Activated B cell treated with CpG ODN at 0.5 μM for 24 hours (primary cell): ENCODE measurements around the gene CACNA1E. TPM values are rescaled to one million over a fixed set of nuclear protein-coding genes. Genes with fewer than 3 reads are reported as not detected.

Experiments used
- ATAC-seq: fragments of 200-7000 bp; cut with Tn5 transposase; one replicate; pipeline ENCODE4 v1.10.0; 2021; ENCODE audit warnings: low read depth, mild to moderate bottlenecking, moderate library complexity
- CTCF ChIA-PET: fragments of 350-600 bp; sonication (Branson Sonifier 250); formaldehyde crosslinking; loops from one replicate; lab custom pipeline; 2021; ENCODE audit warnings: antibody characterized with exemption; lab: Charles Lee
- POLR2A ChIA-PET: fragments of 350-600 bp; sonication (Branson Sonifier 250); formaldehyde crosslinking; loops from one replicate; lab custom pipeline; 2021; ENCODE audit warnings: antibody characterized with exemption; lab: Charles Lee
- DNase-seq: peaks from one replicate; pipeline ENCODE4 v3.0.0; 2022
- H3K27ac Mint-ChIP-seq: one replicate; pipeline ENCODE4 v1.8.0; 2020; ENCODE audit warnings: mixed read lengths
- H3K27me3 Mint-ChIP-seq: one replicate; pipeline ENCODE4 v1.8.0; 2021; ENCODE audit warnings: mixed read lengths
- H3K36me3 Mint-ChIP-seq: one replicate; pipeline ENCODE4 v1.8.0; 2021; ENCODE audit warnings: low read depth, mixed read lengths
- H3K4me1 Mint-ChIP-seq: one replicate; pipeline ENCODE4 v1.8.0; 2021; ENCODE audit warnings: mixed read lengths
- H3K4me3 Mint-ChIP-seq: one replicate; pipeline ENCODE4 v1.8.0; 2020; ENCODE audit warnings: mild to moderate bottlenecking, mixed read lengths
- H3K9me3 Mint-ChIP-seq: one replicate; pipeline ENCODE4 v1.8.0; 2020; ENCODE audit warnings: mixed read lengths
- intact Hi-C: fragments of 100-400 bp; cut with micrococcal nuclease; formaldehyde crosslinking; loops from one replicate; pipeline ENCODE4 v1.15.1; 2024
- total RNA-seq: library from RNA; stranded (reverse); gene quantifications from 2 replicates; pipeline ENCODE4 v1.2.3, GENCODE V29; 2022
- TF ChIP-seq, protein P1 (sequence below): fragments of 200-600 bp; IDR thresholded peaks from one replicate; pipeline ENCODE4 v1.8.0; 2022; ENCODE audit warnings: antibody characterized with exemption, mild to moderate bottlenecking

Gene CACNA1E
- total RNA-seq, 1 donor from 2014 or later: 0.91 TPM

DNA sequence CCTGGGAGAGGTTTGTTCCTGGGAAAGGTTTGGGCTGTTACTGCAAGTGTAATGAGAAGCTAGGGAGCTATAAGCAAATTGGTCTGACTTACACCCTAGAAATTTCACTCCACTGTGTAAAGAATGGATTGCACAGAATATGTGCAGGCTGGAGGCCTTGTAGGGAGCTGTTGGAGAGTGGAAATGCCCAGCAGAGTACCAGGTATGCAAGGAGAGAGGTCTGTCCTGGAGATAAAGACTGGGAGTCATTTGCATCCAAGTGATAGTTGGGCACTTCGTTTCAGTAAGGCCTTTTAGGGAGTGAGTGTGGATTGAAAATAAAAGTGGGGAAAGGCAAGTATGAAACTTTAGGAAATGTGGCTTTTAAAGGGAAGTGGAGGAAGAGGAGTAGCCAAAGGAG lies 75.8 kb downstream of the CACNA1E start:
- intact Hi-C loops: no loop called here
- no peak for DNase-seq
- ChIA-PET POLR2A (no interaction called here), CTCF (no interaction called here)
- ATAC-seq: no peak
- H3K4me3 Mint-ChIP-seq: no peak overlapping the region
- no peaks in the 10 kb centered on the region for H3K36me3 Mint-ChIP-seq
- no peaks in the 10 kb centered on the region for H3K4me1 Mint-ChIP-seq
- no peaks in the 10 kb centered on the region for H3K27me3 Mint-ChIP-seq
- H3K9me3 Mint-ChIP-seq: no peaks in the 10 kb centered on the region
- no peak overlapping the region for H3K27ac Mint-ChIP-seq
- TF ChIP-seq, protein P1, sequence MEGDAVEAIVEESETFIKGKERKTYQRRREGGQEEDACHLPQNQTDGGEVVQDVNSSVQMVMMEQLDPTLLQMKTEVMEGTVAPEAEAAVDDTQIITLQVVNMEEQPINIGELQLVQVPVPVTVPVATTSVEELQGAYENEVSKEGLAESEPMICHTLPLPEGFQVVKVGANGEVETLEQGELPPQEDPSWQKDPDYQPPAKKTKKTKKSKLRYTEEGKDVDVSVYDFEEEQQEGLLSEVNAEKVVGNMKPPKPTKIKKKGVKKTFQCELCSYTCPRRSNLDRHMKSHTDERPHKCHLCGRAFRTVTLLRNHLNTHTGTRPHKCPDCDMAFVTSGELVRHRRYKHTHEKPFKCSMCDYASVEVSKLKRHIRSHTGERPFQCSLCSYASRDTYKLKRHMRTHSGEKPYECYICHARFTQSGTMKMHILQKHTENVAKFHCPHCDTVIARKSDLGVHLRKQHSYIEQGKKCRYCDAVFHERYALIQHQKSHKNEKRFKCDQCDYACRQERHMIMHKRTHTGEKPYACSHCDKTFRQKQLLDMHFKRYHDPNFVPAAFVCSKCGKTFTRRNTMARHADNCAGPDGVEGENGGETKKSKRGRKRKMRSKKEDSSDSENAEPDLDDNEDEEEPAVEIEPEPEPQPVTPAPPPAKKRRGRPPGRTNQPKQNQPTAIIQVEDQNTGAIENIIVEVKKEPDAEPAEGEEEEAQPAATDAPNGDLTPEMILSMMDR: no peak

DNA sequence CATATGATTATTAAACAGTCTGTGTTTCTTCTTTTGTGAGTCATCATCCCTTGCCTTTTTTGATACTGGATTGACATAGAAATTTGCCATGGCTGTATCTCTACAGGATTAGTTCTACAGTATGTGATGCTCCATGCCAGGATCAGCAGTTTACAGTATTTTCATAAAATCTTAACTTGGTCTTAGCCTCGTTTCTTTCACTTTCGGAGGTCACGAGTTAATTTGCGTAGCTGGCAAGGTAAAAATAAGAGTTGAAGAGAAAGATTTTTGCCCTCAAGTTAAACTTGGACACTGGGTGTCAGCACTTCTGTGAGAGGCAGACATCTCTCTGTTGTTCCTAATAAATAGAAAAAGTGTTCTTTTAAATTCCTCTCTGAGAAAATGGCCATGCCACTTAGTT lies 79.1 kb downstream of the CACNA1E start:
- no peak for DNase-seq
- TF ChIP-seq, protein P1: no peak
- Mint-ChIP-seq H3K9me3 (peaks cover 2% of the 10 kb centered on the region), H3K27me3 (no peaks in the 10 kb centered on the region), H3K4me3 (no peak overlapping the region), H3K4me1 (no peaks in the 10 kb centered on the region), H3K27ac (no peak overlapping the region), H3K36me3 (no peaks in the 10 kb centered on the region)
- ChIA-PET CTCF (no interaction called here), POLR2A (no interaction called here)
- intact Hi-C loops: no loop called here
- ATAC-seq: no peak

DNA sequence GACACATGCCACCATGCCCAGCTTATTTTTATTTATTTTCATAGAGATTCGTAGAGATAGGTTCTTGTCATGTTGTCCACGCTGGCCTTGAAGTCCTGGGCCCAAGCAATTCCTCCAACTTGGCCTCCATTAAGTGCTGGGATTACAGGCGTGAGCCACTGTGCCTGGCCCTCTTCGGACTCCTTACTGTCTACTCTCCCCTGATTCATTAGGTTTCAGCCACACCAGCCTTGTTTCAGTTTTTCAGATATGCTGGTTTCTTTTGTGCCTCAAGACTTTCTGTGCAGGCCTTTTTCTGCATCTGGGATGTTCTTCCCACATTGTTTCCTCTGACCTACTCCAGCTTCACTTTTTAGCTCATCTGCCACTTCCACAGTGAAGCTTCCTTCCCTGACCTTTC lies 85.4 kb downstream of the CACNA1E start:
- H3K36me3 Mint-ChIP-seq: no peaks in the 10 kb centered on the region
- ChIA-PET CTCF (no interaction called here), POLR2A (no interaction called here)
- intact Hi-C loops: no loop called here
- H3K4me1 Mint-ChIP-seq: no peaks in the 10 kb centered on the region
- DNase-seq: no peak
- H3K27ac Mint-ChIP-seq: no peak overlapping the region
- H3K27me3 Mint-ChIP-seq: no peaks in the 10 kb centered on the region
- H3K9me3 Mint-ChIP-seq: peaks cover 2% of the 10 kb centered on the region
- no peak for ATAC-seq
- H3K4me3 Mint-ChIP-seq: no peak overlapping the region
- TF ChIP-seq, protein P1: no peak

DNA sequence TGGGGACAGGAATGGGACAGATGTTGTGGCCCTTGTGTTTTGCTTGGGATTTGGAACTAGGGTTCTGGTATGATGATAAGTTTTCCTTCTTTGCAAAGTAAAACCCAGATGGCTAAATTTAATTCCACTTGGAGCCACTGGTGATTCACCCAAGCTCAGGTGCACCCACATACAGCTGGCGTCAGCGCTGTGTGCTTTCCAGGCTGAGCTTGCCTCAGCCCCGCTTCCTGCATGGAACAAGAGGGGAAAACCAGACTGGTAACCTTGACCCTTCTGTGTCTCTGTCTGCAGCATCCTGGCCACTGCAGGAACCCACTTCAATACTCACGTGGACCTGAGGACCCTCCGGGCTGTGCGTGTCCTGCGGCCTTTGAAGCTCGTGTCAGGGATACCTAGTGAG lies 94.2 kb downstream of the CACNA1E start:
- DNase-seq (no peak), ATAC-seq (no peak)
- H3K9me3 Mint-ChIP-seq: no peaks in the 10 kb centered on the region
- no peak overlapping the region for H3K27ac Mint-ChIP-seq
- H3K4me3 Mint-ChIP-seq: no peak overlapping the region
- TF ChIP-seq, protein P1: no peak
- ChIA-PET CTCF (no interaction called here), POLR2A (no interaction called here)
- H3K36me3 Mint-ChIP-seq: no peaks in the 10 kb centered on the region
- H3K27me3 Mint-ChIP-seq: no peaks in the 10 kb centered on the region
- H3K4me1 Mint-ChIP-seq: no peaks in the 10 kb centered on the region
- intact Hi-C loops: no loop called here

DNA sequence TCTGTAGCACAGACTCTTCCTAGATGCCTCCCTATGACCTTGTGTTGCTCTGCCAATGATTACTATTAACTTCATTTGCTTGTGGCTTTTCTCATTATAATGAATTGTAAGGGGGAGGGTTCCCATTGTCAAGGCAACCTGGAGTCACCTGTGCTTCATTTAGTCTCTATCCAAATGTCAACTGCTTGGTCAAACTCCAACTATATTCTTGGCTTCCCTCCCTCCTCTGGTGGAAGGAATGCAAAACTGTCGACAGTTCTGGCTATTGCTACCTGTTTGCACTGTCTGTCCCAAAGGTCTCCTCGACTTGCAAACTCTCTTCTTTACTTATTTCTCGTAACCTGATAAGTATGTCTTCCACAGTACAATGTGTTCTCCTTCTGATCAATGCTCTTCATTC lies 100.3 kb downstream of the CACNA1E start:
- POLR2A ChIA-PET: no interaction called here
- H3K4me1 Mint-ChIP-seq: no peaks in the 10 kb centered on the region
- ATAC-seq: no peak
- no peaks in the 10 kb centered on the region for H3K36me3 Mint-ChIP-seq
- H3K9me3 Mint-ChIP-seq: no peaks in the 10 kb centered on the region
- DNase-seq: no peak
- intact Hi-C loops: no loop called here
- CTCF ChIA-PET: no interaction called here
- no peak overlapping the region for H3K4me3 Mint-ChIP-seq
- no peaks in the 10 kb centered on the region for H3K27me3 Mint-ChIP-seq
- no peak overlapping the region for H3K27ac Mint-ChIP-seq
- TF ChIP-seq, protein P1: no peak
